ENCODE measurements around the gene ARHGAP32. TPM values are rescaled to one million over a fixed set of nuclear protein-coding genes. Genes with fewer than 3 reads are reported as not detected.

Gene ARHGAP32
- total RNA-seq, 2 experiments from 2014 or later: not detected

DNA sequence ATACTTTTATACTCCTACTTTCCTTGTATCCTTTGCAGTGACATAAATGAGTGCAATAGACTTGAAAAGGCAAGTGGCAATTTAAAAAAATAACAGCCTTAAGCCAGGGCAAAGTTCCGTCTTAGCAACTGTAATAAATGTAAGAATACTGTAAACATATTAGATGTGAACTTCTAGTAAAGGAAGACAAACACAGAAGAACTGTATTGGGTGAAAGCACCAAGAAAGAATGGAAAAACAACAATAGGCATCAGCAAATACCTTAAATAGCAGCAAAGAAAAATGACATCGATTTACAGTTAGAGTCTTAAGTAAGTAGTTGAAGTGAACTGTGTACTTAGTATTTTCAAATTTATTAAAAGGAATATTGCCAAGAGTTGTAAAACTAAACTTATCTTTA is 174.0 kb downstream of the ARHGAP32 start:
- Histone ChIP-seq H4K20me1 (ENCODE audit: insufficient read depth, low read length) (no peaks in the 10 kb centered on the region), H3K27ac (ENCODE audit: low read depth, low read length, poor library complexity, severe bottlenecking) (no peak overlapping the region), H3K9me3 (ENCODE audit: low read length) (no peaks in the 10 kb centered on the region), H3K4me3 (ENCODE audit: low read depth, low read length, poor library complexity, severe bottlenecking) (no peak overlapping the region), H3K79me2 (ENCODE audit: insufficient read depth, low read depth, low read length) (no peaks in the 10 kb centered on the region), H3K9me2 (ENCODE audit: insufficient read depth, low read length) (no peaks in the 10 kb centered on the region), H3K4me2 (ENCODE audit: low read length) (no peak overlapping the region), H2AFZ (ENCODE audit: low read length) (no peak overlapping the region), H3K36me3 (ENCODE audit: insufficient read depth, low read length) (no peaks in the 10 kb centered on the region), H3K4me1 (ENCODE audit: insufficient read depth, low read length, poor library complexity, severe bottlenecking) (no peaks in the 10 kb centered on the region)
- POLR2A ChIA-PET: no interaction called here
- intact Hi-C loops (cut with micrococcal nuclease; ENCODE audit: unreplicated experiment): no loop called here
- CTCF ChIA-PET (ENCODE audit: unreplicated experiment): no interaction called here
- DNase-seq (ENCODE audit: low spot score): no peak
- no TSS peak for BruUV-seq (replicated peaks)
- TF ChIP-seq EZH2phosphoT487 (IDR thresholded peaks at IDR 0.05; ENCODE audit: borderline replicate concordance, low read depth, low read length): no peak
- TF ChIP-seq, protein P1, sequence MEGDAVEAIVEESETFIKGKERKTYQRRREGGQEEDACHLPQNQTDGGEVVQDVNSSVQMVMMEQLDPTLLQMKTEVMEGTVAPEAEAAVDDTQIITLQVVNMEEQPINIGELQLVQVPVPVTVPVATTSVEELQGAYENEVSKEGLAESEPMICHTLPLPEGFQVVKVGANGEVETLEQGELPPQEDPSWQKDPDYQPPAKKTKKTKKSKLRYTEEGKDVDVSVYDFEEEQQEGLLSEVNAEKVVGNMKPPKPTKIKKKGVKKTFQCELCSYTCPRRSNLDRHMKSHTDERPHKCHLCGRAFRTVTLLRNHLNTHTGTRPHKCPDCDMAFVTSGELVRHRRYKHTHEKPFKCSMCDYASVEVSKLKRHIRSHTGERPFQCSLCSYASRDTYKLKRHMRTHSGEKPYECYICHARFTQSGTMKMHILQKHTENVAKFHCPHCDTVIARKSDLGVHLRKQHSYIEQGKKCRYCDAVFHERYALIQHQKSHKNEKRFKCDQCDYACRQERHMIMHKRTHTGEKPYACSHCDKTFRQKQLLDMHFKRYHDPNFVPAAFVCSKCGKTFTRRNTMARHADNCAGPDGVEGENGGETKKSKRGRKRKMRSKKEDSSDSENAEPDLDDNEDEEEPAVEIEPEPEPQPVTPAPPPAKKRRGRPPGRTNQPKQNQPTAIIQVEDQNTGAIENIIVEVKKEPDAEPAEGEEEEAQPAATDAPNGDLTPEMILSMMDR (conservative IDR thresholded peaks at IDR 0.05; ENCODE audit: low read length): no peak

DNA sequence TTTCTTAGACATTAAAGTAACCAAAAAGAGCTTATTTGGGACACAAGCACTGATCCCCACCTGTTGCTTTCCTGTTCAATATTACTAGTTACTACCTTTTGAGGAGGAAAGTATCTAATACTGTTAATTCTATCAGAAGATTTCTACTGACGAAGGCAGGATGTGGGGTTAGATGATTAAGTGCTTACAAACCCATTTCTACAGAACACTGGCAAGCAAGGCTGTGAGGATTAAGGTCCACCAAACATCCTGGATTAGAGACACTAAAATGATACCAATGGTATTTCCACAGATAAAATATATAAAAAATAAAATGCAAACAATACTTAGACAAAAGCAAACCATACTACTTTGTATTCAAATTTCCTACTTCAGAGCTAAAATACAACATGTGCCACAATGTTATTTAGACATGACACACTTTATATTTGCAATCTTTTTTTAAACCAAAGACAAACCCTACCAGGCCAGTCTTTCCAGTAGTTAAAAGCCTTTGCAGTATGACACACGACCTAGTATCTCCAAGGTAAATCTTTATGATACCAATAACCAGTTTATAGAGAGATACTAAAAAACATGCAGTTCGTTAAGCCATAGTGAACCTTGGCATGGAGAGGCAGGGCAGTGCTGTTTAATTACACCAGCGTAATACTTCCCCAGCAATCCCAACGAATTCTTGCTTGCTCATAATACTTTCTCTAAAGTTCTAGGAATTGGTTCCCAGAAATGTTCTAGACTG is 178.2 kb downstream of the ARHGAP32 start:
- ChIA-PET POLR2A (no interaction called here), CTCF (ENCODE audit: unreplicated experiment) (no interaction called here)
- DNase-seq (ENCODE audit: low spot score): no peak
- Histone ChIP-seq H2AFZ (ENCODE audit: low read length) (no peak overlapping the region), H3K79me2 (ENCODE audit: insufficient read depth, low read depth, low read length) (no peaks in the 10 kb centered on the region), H3K36me3 (ENCODE audit: insufficient read depth, low read length) (no peaks in the 10 kb centered on the region), H3K27ac (ENCODE audit: low read depth, low read length, poor library complexity, severe bottlenecking) (no peak overlapping the region), H3K9me2 (ENCODE audit: insufficient read depth, low read length) (no peaks in the 10 kb centered on the region), H3K4me3 (ENCODE audit: low read depth, low read length, poor library complexity, severe bottlenecking) (no peak overlapping the region), H3K4me1 (ENCODE audit: insufficient read depth, low read length, poor library complexity, severe bottlenecking) (no peaks in the 10 kb centered on the region), H3K4me2 (ENCODE audit: low read length) (no peak overlapping the region), H3K9me3 (ENCODE audit: low read length) (no peaks in the 10 kb centered on the region), H4K20me1 (ENCODE audit: insufficient read depth, low read length) (no peaks in the 10 kb centered on the region)
- intact Hi-C loops (cut with micrococcal nuclease; ENCODE audit: unreplicated experiment): no loop called here
- TF ChIP-seq, protein P1 (conservative IDR thresholded peaks at IDR 0.05; ENCODE audit: low read length): no peak
- no peak for TF ChIP-seq EZH2phosphoT487 (IDR thresholded peaks at IDR 0.05; ENCODE audit: borderline replicate concordance, low read depth, low read length)
- no TSS peak for BruUV-seq (replicated peaks)

DNA sequence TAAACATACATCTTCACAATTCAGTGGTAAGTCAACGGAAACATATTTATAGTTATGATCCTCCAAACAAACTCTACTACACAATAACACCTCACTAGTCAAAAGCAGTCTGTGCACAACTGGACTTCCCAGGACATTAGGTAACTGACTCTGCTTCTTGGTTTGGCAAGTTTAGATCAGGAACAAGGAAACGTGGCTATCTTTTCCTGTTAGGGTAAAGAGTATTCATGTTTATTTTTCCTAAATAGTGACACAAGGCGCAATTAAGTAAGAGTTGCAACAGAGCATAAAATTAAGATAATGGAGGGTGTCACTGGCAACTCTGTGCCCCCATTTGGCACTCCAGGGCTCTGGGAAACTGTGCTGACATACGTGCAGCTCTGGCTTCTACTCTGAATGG is 179.2 kb downstream of the ARHGAP32 start:
- no peaks in the 10 kb centered on the region for H3K79me2 ChIP-seq (ENCODE audit: insufficient read depth, low read depth, low read length)
- H3K9me2 ChIP-seq (ENCODE audit: insufficient read depth, low read length): no peaks in the 10 kb centered on the region
- H3K9me3 ChIP-seq (ENCODE audit: low read length): no peaks in the 10 kb centered on the region
- H3K4me1 ChIP-seq (ENCODE audit: insufficient read depth, low read length, poor library complexity, severe bottlenecking): no peaks in the 10 kb centered on the region
- H3K4me3 ChIP-seq (ENCODE audit: low read depth, low read length, poor library complexity, severe bottlenecking): no peak overlapping the region
- no peak overlapping the region for H3K27ac ChIP-seq (ENCODE audit: low read depth, low read length, poor library complexity, severe bottlenecking)
- CTCF ChIA-PET (ENCODE audit: unreplicated experiment): no interaction called here
- no peak overlapping the region for H3K4me2 ChIP-seq (ENCODE audit: low read length)
- POLR2A ChIA-PET: no interaction called here
- no peak for TF ChIP-seq EZH2phosphoT487 (IDR thresholded peaks at IDR 0.05; ENCODE audit: borderline replicate concordance, low read depth, low read length)
- TF ChIP-seq, protein P1 (conservative IDR thresholded peaks at IDR 0.05; ENCODE audit: low read length): no peak
- intact Hi-C loops (cut with micrococcal nuclease; ENCODE audit: unreplicated experiment): no loop called here
- no peak for DNase-seq (ENCODE audit: low spot score)
- no peak overlapping the region for H2AFZ ChIP-seq (ENCODE audit: low read length)
- H4K20me1 ChIP-seq (ENCODE audit: insufficient read depth, low read length): no peaks in the 10 kb centered on the region
- BruUV-seq (replicated peaks): no TSS peak
- no peaks in the 10 kb centered on the region for H3K36me3 ChIP-seq (ENCODE audit: insufficient read depth, low read length)
